Smooth muscle cell of the brain vasculature (primary cell): ENCODE measurements around the gene EPG5.
"Not testable (repeated sequence)": the region's sequence is repeated elsewhere in the genome, so short reads cannot be mapped to it uniquely, and the experiment has no call there.

Experiments
- DNase-seq: peaks from one replicate; pipeline ENCODE4 v3.0.0-alpha.2; 2012; ENCODE audit warnings: low read depth, low spot score

EPG5 gene

GRCh38 chr18:45838302-45839070 is 128.6 kb downstream of the EPG5 start:
- no peak for DNase-seq

- DNase-seq: no peak
Measured at GRCh38 chr18:45837283-45838070, 129.7 kb downstream of the EPG5 start.

GRCh38 chr18:45836242-45837205 is 130.6 kb downstream of the EPG5 start:
- no peak for DNase-seq

- DNase-seq: no peak
Measured at GRCh38 chr18:45835057-45835636, 132.0 kb downstream of the EPG5 start.

GRCh38 chr18:45834306-45834705 is 132.8 kb downstream of the EPG5 start:
- DNase-seq: no peak

GRCh38 chr18:45833846-45834245 is 133.3 kb downstream of the EPG5 start:
- DNase-seq: no peak

- no peak for DNase-seq
Measured at GRCh38 chr18:45830917-45831316, 136.2 kb downstream of the EPG5 start.

- no peak for DNase-seq
Measured at GRCh38 chr18:45829855-45830254, 137.3 kb downstream of the EPG5 start.

- no peak for DNase-seq
Measured at GRCh38 chr18:45828917-45829811, 138.0 kb downstream of the EPG5 start.

GRCh38 chr18:45826716-45827115 is 140.4 kb downstream of the EPG5 start:
- not testable (repeated sequence) for DNase-seq

- DNase-seq: no peak
Measured at GRCh38 chr18:45826084-45826483, 141.0 kb downstream of the EPG5 start.

- no peak for DNase-seq
Measured at GRCh38 chr18:45825258-45826044, 141.7 kb downstream of the EPG5 start, which contains the start of gene SIGLEC15. SIGLEC15 (plus strand) TSS chr18:45825675; CDS start chr18:45825729, 54 bp downstream.

- DNase-seq: no peak
Measured at GRCh38 chr18:45821711-45822110, 145.4 kb downstream of the EPG5 start.

GRCh38 chr18:45821026-45821425 is 146.1 kb downstream of the EPG5 start:
- DNase-seq: no peak

- no peak for DNase-seq
Measured at GRCh38 chr18:45820106-45820745, 146.9 kb downstream of the EPG5 start.

- not testable (repeated sequence) for DNase-seq
Measured at GRCh38 chr18:45818765-45819164, 148.4 kb downstream of the EPG5 start.

GRCh38 chr18:45817543-45817942 is 149.6 kb downstream of the EPG5 start:
- no peak for DNase-seq

GRCh38 chr18:45814733-45815132 is 152.4 kb downstream of the EPG5 start:
- DNase-seq: not testable (repeated sequence)

- DNase-seq: not testable (repeated sequence)
Measured at GRCh38 chr18:45807144-45807543, 160.0 kb downstream of the EPG5 start.
